Stimulated activated CD4-positive, alpha-beta T cell treated with anti-CD3 and anti-CD28 coated beads, Interleukin-15, amount 100 ng/mL, for 1 hour (primary cell): ENCODE data around the gene GMNN.
"Not testable (repeated sequence)": the region's sequence is repeated elsewhere in the genome, so short reads cannot be mapped to it uniquely, and the experiment has no call there.

Experiments
- DNase-seq, 2 donors: peaks; one replicate each; pipeline ENCODE4 v3.0.0-alpha.2; 2020; ENCODE audit warnings: low read depth in 1 of 2, low spot score in 1 of 2

The GMNN gene

GRCh38 chr6:24761193-24761835, 13.4 kb upstream of the GMNN start:
- DNase-seq = no peak

GRCh38 chr6:24761851-24762250, 12.9 kb upstream of the GMNN start:
- DNase-seq = no peak

- no peak for DNase-seq
These were observed 11.2 kb upstream of the GMNN start for GRCh38 chr6:24763578-24763977.

- not testable (repeated sequence) for DNase-seq
These were observed 9.6 kb upstream of the GMNN start for GRCh38 chr6:24764833-24765828.

DNA sequence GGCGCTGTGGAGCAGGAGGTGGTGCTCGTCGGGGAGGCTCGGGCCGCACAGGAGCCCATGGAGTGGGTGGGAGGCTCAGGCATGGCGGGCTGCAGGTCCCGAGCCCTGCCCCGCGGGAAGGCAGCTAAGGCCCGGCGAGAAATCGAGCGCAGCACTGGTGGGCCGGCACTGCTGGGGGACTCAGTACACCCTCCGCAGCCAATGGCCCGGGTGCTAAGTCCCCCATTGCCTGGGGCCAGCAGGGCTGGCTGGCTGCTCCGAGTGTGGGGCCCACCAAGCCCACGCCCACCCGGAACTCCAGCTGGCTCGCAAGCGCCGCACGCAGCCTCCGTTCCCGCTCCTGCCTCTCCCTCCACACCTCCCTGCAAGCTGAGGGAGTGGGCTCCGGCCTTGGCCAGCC, 8.8 kb upstream of the GMNN start:
- not testable (repeated sequence) for DNase-seq

GRCh38 chr6:24766680-24767462, 7.9 kb upstream of the GMNN start:
- DNase-seq = no peak

GRCh38 chr6:24768361-24768760, 6.4 kb upstream of the GMNN start:
- DNase-seq = no peak

DNA sequence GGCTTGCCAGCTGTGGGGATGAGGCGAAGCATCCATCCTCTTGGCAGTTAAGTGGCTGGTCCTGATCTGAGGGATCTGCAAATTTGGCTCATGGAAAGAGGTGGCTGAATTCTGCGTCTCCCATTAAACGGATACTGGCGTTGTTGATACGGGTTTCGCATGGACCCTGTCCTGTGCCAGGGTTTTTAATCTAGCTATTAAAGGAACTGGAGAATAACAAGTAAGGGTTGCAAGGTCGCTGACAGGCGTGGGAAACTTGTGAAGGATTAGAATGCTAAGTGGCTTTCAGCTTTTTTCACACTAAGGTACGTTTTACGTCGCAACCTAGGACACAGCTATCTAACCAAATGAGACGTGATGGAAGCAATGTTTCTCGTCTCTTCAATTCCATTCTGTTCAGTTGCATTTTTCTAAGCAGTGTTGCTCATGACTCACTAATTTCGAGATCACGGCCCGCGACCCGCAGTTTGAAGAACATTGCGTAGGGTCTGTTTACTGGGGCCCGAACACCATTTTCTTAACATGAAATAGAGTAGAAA, 852 bp downstream of the GMNN start:
- DNase-seq = peak in 1 of 2 donors; percentile 17

DNA sequence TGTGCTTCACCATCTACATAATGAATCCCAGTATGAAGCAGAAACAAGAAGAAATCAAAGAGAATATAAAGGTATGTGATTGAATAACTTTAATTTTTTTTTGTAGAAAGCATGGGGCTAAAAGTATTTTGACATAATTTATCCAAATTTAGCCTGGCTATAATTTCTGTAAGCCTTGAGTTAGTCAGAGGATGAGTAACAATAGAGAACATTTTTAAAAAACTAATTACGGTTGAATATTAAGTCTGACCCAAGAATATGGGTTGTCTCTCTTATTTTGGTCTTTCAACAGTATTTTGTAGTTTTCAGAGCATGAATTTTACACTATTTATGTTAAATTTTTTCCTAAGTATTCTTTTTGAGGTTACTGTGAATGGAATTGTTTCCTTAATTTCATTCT, 2.5 kb downstream of the GMNN start:
- DNase-seq = no peak

DNA sequence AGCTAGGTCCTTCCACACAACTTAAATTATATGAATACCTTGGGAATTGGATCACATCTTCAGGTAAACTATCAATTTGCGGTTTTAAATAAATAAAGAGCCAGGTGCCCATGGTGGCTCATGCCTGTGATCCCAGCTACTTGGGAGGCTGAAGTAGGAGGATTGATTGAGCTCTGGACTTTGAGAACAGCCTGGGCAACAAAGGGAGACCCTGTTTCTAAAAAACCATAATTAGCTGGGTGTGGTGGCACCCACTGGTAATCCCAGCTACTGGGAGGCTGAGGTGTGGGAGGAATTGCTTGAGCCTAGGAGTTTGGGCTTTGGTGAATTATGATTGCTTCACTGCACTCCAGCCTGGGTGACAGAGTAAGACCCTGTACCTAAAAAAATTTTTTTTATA, 3.4 kb downstream of the GMNN start:
- DNase-seq = no peak

- DNase-seq = no peak
These were observed 4.1 kb downstream of the GMNN start for GRCh38 chr6:24778878-24779277.

- no peak for DNase-seq
These were observed 4.8 kb downstream of the GMNN start for GRCh38 chr6:24779416-24780016.

DNA sequence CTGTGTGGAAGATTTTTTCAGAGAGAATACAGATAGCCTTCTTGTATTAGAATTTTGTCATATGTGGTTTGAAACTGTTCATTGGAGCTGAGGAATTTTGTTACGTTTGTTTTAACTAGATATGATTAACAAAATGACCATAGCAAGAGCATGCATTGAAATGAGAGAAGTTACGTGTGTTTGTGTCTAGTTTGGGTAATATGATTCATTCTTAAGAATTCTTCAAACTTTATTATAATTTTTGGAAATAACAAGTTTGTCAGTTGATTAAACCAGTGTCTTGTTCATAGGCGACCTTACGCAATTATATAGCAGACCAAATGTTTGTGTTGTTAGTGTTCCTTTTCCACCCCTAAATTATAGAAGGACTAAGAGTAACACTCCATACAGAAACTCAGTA, 5.5 kb downstream of the GMNN start:
- no peak for DNase-seq

GRCh38 chr6:24788031-24788665, 13.4 kb downstream of the GMNN start:
- no peak for DNase-seq

GRCh38 chr6:24795106-24795505, 20.4 kb downstream of the GMNN start:
- DNase-seq = no peak

GRCh38 chr6:24796616-24797290, 22.0 kb downstream of the GMNN start:
- no peak for DNase-seq

DNA sequence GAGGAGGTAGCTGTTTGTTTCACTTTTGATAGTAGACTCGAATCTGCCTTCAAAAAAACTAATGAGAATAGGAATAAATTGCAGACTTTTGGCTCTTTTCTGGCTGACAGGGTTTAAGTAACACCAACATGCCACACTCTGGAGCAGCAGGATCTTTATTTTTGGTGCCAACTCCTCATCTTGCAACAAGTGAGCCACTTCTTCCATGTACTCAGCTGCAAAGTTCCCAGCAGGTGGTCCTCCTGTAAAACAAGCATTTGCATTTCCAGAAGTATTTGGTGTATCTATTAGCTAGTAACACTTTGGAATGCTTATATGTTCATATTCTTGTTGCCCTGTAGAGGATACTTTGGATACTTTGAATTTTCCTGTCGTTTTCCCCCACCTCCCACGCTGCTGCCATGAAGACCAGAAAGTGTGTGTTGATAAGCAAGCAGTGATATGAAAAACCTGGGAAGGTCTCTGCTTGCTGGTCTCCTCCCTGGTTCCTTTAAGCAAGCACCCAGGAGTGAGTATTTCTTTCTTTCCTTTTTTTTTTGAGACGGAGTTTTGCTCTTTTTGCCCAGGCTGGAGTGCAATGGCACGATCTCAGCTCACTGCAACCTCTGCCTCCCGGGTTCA, 23.0 kb downstream of the GMNN start:
- no peak for DNase-seq

GRCh38 chr6:24798740-24799540, 24.2 kb downstream of the GMNN start, which contains the start of gene ARMH2:
Gene ARMH2, minus strand, starts transcription at chr6:24798917. Its CDS starts 60 bp downstream, at chr6:24798857.
- no peak for DNase-seq

GRCh38 chr6:24799541-24799915, 24.8 kb downstream of the GMNN start:
- DNase-seq = no peak
